GM10847 (cell line): ENCODE data around the gene NEK3.

Experiments
- POLR2A ChIP-seq: IDR thresholded peaks from 2 replicates; pipeline ENCODE4 v1.6.1; 2011; ENCODE audit not compliant: insufficient read length; ENCODE audit errors: extremely low read depth

The NEK3 gene

DNA sequence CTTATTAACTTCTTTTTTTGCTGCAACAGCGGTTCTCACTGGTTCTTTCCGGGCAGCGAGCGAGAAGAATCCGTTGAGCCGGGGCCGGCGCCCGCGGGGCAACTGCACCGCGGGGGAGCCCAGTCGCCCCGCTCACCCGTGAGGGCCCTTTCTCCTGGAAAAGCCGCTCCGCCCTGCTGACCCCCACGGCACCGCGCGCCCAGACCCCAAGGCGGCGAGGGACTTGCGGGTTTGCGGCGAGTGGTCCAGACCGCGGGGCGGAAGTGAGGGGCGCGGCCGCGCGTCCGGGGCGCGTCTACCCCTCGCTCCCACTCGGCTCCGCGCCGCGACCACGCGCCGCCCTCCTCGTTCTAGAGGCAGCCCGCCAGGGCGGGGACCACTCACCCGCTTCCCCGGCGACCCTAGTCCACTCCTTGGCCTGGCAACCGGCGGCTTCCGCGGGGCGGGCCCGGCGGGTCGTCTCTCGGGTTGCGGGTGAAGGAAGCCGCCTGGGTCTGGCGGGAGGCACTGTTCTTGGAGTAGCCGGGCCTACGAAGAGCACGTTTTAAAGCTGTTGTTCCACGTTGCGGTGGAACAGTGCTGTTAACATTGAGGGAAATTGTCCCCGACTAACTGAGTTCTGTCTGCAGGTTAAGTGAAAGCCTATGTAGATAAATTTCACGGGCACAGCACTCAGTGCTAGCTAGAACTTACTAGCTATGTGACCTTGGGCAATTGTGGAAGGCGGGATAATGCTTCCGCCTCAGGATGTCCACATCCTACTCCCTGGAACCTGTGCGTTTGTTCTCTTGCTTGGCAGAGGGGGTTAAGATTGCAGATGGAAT, at the start of gene NEK3:
Gene NEK3 (minus strand): TSS at position 439 of the 824 bp plus-strand sequence. CDS start 3,406 bp downstream, outside the sequence.
- no peak for TF ChIP-seq POLR2A

DNA sequence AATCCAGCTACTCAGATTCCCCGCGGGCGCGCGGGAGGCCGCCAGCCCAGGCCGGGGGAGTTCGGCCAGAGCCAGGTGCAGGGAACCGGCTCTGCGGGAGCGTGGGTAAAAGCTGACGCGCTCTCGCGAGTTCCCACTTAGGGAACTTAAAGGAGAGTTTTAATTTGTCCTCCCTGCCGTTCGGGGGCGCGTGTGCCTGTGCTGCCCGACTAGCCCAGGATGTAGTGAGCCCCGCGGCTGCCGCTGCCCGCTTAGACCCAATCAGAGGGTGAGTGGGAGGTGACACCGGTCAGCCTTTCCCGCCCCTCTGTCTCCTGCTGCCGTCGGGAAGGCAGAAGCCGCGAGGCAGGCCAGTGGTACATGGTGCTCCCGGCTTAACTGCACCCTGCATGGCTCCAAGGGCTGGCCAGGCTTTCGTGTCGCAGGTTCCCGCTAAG, 36.0 kb upstream of the NEK3 start:
- no peak for TF ChIP-seq POLR2A

DNA sequence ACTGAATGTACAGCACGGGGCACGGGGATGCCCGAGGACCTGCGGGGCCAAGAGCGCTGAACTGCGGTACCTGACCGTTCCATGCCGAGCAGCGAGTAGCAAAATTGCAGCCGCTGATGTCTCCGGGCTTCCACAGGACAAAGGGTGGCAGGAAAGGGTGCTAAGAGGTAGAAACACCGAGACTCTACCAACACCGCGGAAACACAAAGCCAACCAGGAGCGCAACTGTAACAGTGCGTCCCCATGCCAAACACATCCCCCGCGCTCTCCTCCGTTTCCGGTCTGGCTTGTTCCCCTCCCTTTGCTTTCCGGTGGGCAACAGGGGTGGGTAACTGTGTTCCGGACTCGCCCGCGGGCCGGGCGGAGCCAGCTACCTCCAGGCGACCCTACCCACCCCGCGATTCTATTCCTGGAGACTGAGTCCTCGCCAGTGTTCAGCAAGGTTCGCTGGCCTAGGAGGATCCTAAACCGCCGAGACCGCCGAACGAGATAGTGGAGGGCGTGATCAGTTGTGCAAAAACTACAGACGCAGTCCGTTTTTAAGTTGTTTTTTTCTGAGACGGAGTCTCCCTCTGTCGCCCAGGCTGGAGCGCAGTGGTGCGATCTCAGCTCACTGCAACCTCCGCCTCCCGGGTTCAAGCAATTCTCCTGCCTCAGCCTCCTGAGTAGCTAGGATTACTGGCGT, 34.9 kb upstream of the NEK3 start:
- peak; percentile 80 for TF ChIP-seq POLR2A

- TF ChIP-seq POLR2A = no peak
These were observed 27.6 kb upstream of the NEK3 start for GRCh38 chr13:52187029-52187423.

- TF ChIP-seq POLR2A = no peak
These were observed 20.5 kb upstream of the NEK3 start for GRCh38 chr13:52179925-52180324.

- TF ChIP-seq POLR2A = no peak
These were observed 17.9 kb upstream of the NEK3 start for GRCh38 chr13:52177276-52177675.

DNA sequence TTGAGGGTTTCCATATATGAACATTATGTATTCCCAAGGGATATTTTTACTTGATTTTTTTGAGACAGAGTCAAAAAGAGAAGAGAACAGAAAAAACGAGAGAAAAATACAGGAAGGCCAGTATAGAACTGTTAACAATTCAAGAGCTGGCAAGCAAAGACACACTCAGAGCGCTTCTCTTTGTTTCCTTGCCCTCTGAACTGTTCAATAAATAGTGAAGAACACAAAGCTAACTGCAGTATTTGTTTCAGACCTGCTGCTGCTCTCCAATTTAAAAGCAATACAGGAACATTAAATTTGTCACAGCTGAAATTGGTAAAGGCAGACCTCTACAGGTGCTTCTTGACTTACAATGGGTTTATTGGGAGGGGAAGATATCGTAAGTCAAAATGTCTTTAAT, 14.0 kb upstream of the NEK3 start:
- TF ChIP-seq POLR2A = no peak

DNA sequence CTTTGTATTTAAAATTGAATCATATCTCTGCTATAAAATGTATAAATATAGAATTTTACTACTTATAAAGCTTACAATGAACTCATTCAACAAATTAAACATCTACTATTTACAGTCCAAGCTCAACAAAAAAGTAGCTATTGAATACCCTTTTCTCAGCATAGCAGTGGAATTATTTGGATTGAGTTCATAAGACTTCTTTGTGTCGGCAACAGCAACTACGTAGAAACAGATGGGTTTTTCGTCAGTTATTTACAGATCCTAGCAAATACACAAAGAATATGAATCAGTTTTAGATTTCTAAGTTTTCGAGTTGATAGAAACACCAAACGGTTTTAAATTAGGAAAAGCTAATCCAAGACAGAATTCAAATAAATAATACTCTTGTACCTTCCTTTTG, 10.4 kb upstream of the NEK3 start:
- TF ChIP-seq POLR2A = no peak

DNA sequence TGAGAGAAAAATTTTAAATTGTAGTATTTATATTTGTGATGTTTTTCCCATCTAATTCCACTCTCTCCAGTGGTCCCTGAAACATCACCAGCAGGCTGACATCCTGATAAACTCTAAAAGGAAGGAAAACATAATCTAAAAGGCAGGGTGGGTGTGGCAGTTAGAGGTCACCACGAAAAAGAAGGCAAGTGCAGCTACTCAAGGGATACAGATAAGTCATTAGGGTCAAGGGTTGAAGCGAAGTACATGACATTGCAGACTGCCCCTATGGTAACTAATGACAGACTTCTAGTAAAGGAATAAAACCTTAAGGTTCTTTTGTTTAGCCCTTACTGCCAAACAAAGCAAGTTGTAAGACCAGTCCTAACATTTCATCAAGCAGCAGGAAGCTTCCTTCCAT, 6.0 kb upstream of the NEK3 start:
- TF ChIP-seq POLR2A = no peak

- TF ChIP-seq POLR2A = no peak
These were observed 5.6 kb upstream of the NEK3 start for GRCh38 chr13:52164989-52165388.

DNA sequence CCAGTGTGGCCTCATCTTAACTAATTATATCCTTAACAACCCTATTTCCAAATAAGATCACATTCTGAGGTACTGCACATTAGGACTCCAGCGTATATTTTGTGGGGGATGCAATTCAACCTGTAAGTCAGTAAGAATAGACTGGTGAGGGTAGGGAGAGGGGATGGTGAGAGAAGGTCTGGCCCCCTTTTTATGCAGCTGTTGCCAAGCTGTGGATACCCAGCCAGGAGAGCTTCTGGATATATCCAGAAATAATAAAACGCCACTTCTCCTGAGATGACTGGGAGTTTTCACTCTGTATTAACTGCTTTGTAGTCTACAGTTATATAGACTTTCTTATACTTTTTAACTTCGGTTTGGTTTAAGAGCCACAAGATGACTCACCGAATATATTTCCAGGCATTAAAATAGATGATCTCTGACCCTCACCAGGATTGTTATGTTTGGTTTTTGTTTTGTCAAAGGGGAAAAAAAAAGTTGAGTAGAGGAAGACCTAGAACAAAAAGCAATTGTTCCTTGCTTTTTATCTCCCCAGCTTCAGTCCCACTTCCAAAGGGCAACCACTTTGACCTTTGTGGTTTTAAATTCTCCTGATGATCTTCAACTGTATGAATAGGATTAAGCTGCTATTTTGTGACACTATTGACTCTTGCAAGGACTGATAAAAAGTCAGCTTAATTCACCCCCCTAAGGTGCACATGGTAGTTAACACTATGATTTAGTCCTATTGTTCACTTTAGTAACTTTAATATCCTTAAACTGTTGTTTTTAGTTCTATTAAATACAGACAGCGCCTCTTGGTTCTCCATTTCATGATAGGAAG, 3.1 kb upstream of the NEK3 start:
- TF ChIP-seq POLR2A = no peak

GRCh38 chr13:52161181-52161646, 1.8 kb upstream of the NEK3 start:
- TF ChIP-seq POLR2A = no peak

DNA sequence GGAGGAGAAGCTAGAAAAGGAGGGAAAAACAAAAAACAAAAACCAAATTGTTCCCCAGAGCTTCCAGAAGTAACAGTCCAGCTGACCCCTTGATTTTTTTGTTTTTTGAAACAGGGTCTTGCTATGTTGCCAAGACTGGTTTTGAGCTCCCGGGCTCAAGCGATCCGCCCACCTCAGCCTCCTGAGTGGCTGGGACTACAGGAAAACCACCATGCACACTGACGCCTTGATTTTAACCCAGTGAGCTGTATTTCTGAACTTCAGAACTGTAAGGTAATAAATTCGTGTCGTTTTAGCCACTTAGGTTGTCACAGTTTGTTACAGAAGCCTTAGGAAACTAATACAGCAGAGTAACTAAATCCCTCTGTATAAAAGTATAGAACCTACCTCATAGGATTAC, 1.1 kb upstream of the NEK3 start:
- TF ChIP-seq POLR2A = no peak

DNA sequence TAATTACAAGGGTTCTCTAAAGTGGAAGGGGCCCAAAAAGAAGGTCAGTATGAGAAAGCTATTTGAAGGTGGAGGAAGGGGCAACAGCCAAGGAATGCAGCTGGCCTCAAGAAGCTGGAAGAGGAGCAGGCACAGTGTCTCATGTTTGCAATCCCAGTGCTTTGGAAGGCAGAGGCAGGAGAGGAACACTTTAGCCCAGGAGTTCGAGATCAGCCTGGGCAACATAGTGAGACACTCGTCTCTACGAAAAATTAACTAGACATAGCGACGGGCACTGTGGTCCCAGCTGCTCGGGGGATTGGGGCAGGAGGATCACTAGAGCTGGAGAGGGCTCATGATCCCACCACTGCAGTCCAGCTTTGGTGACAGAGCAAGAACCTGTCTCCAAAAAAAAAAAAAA, 656 bp upstream of the NEK3 start:
- no peak for TF ChIP-seq POLR2A

GRCh38 chr13:52158629-52159158, 703 bp downstream of the NEK3 start:
- TF ChIP-seq POLR2A = no peak
